Fibroblast of mammary gland (primary cell): Measurements from ENCODE around the gene C1QL2.

Source experiments
- DNase-seq: peaks from one replicate; pipeline ENCODE4 v3.0.0-alpha.2; 2010; ENCODE audit warnings: low read depth
- H3K4me3 ChIP-seq: 2 replicates; pipeline ENCODE4 v1.5.1; 2011; ENCODE audit warnings: low read depth, mild to moderate bottlenecking, low read length, moderate library complexity; ENCODE audit not compliant: control insufficient read depth
- TF ChIP-seq, protein P1 (sequence below): conservative IDR thresholded peaks from 2 replicates; pipeline ENCODE4 v1.5.1; 2011; ENCODE audit warnings: low read depth, low read length, inconsistent platforms; ENCODE audit not compliant: control insufficient read depth, insufficient read depth

Gene C1QL2

GRCh38 chr2:119157850-119158511, 570 bp downstream of the C1QL2 start:
- H3K4me3 ChIP-seq: no peak overlapping the region
- DNase-seq: no peak
- TF ChIP-seq, protein P1, sequence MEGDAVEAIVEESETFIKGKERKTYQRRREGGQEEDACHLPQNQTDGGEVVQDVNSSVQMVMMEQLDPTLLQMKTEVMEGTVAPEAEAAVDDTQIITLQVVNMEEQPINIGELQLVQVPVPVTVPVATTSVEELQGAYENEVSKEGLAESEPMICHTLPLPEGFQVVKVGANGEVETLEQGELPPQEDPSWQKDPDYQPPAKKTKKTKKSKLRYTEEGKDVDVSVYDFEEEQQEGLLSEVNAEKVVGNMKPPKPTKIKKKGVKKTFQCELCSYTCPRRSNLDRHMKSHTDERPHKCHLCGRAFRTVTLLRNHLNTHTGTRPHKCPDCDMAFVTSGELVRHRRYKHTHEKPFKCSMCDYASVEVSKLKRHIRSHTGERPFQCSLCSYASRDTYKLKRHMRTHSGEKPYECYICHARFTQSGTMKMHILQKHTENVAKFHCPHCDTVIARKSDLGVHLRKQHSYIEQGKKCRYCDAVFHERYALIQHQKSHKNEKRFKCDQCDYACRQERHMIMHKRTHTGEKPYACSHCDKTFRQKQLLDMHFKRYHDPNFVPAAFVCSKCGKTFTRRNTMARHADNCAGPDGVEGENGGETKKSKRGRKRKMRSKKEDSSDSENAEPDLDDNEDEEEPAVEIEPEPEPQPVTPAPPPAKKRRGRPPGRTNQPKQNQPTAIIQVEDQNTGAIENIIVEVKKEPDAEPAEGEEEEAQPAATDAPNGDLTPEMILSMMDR: no peak

DNA sequence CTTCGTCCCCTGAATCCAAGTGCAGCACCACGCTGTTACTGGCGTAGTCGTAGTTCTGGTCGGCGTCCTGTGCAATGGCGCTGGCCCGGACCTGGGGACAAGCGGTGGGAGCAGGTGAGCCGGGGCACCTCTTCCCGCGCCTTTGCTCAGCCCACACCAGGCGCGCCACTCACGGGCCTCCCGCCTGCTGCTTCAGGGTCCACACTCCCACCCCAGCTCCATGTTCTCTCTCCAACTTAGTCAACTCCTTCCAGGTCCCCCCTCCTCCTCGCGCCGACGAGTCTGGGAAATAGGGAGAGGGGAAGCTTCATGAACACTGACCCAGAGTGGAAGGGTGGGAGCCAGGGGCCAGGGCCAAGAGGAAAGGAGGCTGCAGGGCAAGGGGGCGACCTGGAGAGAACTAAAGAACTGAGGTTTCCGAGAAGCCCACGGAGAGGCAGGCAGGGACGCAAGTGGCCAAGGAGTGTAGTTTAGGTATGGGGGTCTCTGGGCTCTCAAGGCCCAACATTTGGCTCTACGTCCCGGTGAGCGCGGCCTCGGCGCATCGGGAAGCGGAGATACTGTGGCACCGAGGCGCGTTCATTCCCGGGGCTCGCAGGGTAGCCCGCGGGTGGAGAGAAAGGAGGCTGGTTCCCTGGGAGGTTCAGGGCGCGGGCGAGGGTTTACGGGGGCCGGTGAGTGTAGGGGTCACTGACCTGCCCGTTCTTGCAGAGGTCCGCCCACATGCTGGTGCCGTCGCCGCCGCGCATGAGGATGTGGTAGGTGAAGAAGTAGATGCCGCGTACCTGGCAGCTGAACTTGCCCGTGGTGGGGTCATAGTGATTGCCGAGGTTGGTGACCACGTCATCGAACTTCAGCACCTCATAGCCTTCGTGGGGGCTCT, 1.4 kb downstream of the C1QL2 start:
- TF ChIP-seq, protein P1: no peak
- no peak overlapping the region for H3K4me3 ChIP-seq
- DNase-seq: no peak

GRCh38 chr2:119156105-119156890, 2.3 kb downstream of the C1QL2 start:
- no peak for DNase-seq
- TF ChIP-seq, protein P1: no peak
- H3K4me3 ChIP-seq: no peak overlapping the region

- TF ChIP-seq, protein P1: no peak
- DNase-seq: no peak
- no peak overlapping the region for H3K4me3 ChIP-seq
Measured at GRCh38 chr2:119155633-119156032, 2.9 kb downstream of the C1QL2 start.

DNA sequence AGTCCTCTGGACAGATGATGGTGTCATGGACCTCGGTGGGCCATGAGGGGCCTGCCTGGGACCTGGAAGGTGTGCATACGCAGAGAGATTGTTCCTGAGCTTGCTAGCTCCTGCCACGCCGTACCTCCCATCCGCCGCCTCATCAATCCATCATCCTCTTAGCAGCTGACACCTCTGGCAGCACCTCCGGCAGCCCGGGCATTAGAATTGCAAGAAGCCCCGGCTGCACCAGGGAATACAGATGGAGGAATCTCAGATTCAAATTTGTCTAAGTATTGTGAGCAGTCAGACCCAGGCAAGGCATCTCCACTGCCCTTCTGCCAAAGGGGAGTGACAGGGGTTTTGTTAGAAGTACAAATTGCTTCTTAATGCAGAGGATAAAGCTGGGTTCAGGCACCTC, 4.5 kb downstream of the C1QL2 start:
- no peak for DNase-seq
- H3K4me3 ChIP-seq: no peak overlapping the region
- TF ChIP-seq, protein P1: no peak

GRCh38 chr2:119149611-119150010, 8.9 kb downstream of the C1QL2 start:
- TF ChIP-seq, protein P1: no peak
- no peak overlapping the region for H3K4me3 ChIP-seq
- DNase-seq: no peak
